ENCODE measurements around the gene ERAS.
"Not testable (repeated sequence)": the region's sequence is repeated elsewhere in the genome, so short reads cannot be mapped to it uniquely, and the experiment has no call there.

ERAS gene

GRCh38 chrX:48794911-48795515 lies 31.3 kb upstream of the ERAS start:
- DNase-seq (ENCODE audit: low read depth): no peak

DNA sequence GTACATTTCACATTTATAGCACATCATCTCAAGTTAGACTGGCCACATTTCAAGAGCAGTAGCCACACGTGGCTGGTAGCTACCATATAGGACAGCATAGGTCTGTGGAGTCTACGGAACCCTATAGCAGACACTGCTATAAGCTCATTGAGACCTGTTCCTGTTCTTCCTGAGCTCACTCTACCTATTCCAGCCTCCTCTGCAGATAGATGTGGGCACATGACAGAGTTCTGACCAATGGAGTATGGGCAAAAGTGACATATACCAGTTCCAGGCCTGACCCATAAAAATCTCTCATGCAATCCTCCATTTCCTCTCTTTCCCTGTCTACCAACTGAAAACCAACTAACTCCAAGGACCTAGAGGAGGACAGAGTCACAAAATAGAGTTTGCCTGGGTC lies 28.0 kb upstream of the ERAS start:
- DNase-seq (ENCODE audit: low read depth): no peak

DNA sequence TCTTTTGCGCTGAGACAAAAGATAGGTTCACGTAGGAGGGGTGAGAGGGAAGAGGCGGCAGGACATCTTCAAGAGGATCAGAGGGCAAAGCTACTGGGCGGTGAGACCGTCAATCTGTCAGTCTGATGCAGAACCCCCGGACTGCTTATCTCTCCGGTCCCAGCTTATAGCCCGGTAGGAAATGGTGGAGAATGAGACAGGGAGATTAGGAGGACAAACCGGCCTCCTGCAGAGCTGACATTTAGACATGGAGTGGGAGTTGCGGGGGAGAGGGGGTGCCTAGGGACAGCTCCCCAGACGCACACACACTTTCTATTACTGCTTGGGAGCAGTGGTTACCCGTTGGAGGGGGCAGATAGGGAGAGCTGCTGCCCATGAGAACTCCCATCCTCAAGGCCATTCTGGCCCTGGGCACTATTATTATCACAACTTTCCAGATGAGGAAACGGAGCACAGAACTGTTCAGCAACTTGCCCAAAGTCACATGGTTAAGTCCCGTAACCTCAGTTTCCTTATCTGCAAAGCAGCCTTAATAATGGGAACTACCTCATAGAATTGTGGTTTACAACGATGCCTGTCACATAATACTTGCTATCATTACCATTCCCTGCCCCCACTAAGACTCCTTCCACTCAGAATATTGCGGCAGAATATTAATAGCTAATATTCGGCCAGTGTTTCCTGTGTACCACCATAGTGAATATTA lies 25.6 kb upstream of the ERAS start:
- no peak for DNase-seq (ENCODE audit: low read depth)

- DNase-seq (ENCODE audit: low read depth): peak; percentile 87
Measured at GRCh38 chrX:48801280-48802088, 24.8 kb upstream of the ERAS start, which contains the start of gene HDAC6. Gene HDAC6 (plus strand): TSS chrX:48802067. CDS start chrX:48802693, 626 bp downstream.

GRCh38 chrX:48802089-48802904 lies 24.0 kb upstream of the ERAS start:
- peak; percentile 55 for DNase-seq (ENCODE audit: low read depth)

GRCh38 chrX:48802905-48803200 lies 23.5 kb upstream of the ERAS start:
- no peak for DNase-seq (ENCODE audit: low read depth)

DNA sequence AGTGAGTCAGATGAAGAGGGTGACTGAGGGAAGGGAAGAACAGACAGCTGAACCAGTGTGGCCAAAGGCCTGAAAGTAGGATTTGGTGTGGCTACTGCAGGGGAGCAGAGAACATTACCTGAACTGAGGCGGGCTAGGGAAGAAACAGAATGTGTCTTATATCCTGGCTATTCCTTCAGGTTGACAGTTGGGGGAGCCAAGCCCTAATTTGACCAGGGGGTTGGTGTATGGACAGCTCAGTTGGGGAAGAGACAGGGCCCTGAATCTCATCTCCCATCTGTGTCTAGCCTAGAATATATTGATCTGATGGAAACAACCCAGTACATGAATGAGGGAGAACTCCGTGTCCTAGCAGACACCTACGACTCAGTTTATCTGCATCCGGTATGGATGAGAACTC lies 20.2 kb upstream of the ERAS start:
- no peak for DNase-seq (ENCODE audit: low read depth)

DNA sequence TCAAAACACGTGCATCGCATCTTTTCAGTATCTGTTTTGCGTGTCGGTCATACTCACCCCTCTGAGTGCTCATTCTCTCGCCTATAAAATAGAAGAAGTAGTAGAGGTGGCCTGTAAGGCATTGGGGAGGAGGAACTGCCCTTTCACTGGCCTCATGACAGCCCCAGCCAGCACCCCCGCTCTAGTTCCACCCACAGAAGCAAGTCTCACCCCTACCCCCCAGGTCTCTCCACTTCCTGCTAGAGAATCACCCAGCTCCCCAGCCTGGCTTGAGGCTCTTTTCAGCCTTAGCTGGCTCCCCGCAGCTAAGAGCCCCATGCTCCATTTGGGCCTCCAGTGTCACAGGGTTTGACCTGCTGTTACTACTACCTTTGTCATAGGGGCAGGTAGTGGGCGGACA lies 12.7 kb upstream of the ERAS start:
- DNase-seq (ENCODE audit: low read depth): no peak

DNA sequence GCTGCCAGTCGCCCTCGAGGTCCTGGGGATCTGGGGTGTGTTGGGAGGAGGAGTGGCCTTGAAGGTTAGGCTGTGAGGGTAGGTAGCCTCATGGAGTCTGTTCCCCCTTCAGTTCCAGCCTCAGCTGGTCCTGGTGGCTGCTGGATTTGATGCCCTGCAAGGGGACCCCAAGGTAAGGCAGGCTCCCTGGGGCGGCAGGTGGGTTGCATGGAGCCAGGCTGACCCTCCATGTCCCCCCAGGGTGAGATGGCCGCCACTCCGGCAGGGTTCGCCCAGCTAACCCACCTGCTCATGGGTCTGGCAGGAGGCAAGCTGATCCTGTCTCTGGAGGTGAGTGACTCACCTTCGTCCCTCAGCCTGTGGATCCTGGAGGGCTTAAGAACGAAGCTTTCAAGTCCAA lies 11.6 kb upstream of the ERAS start:
- no peak for DNase-seq (ENCODE audit: low read depth)

DNA sequence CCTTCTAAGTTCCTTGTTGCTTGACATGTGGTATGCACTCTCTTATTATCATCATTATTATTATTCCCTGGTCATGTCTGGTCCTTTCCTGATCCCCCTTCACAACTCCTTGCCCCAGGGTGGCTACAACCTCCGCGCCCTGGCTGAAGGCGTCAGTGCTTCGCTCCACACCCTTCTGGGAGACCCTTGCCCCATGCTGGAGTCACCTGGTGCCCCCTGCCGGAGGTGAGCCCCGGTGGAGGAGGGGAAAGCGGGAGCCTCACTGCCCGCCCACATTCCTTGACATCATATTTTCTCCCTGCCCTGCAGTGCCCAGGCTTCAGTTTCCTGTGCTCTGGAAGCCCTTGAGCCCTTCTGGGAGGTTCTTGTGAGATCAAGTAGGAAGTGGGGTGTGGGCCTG lies 11.0 kb upstream of the ERAS start:
- no peak for DNase-seq (ENCODE audit: low read depth)

GRCh38 chrX:48816014-48816810 lies 10.1 kb upstream of the ERAS start:
- no peak for DNase-seq (ENCODE audit: low read depth)

DNA sequence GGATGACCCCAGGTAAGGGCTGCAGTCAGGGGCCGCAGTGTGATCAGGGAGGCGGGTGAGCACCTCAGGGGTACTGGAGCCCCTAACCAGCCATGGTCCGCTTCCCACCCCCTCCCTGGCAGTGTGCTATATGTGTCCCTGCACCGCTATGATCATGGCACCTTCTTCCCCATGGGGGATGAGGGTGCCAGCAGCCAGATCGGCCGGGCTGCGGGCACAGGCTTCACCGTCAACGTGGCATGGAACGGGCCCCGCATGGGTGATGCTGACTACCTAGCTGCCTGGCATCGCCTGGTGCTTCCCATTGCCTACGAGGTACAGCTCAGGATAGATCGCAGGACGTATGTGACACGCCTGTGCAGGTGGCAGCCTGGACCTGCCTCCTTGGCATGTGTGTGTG lies 8.2 kb upstream of the ERAS start:
- DNase-seq (ENCODE audit: low read depth): no peak

- no peak for DNase-seq (ENCODE audit: low read depth)
Measured at GRCh38 chrX:48818866-48819265, 7.4 kb upstream of the ERAS start.

DNA sequence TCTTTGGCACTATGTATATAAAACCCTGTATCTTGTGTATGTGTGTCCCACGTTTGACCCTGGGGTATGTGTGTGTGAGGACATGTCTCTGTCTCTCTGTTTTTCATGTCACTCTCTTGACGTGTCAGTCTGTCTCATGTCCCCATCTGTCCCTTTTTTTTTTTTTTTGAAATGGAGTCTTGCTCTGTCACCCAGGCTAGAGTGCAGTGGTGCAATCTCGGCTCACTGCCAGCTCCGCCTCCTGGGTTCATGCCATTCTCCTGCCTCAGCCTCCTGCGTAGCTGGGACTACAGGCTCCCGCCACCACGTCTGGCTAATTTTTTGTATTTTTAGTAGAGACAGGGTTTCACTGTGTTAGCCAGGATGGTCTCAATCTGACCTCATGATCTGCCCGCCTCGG lies 6.9 kb upstream of the ERAS start:
- DNase-seq (ENCODE audit: low read depth): not testable (repeated sequence)

DNA sequence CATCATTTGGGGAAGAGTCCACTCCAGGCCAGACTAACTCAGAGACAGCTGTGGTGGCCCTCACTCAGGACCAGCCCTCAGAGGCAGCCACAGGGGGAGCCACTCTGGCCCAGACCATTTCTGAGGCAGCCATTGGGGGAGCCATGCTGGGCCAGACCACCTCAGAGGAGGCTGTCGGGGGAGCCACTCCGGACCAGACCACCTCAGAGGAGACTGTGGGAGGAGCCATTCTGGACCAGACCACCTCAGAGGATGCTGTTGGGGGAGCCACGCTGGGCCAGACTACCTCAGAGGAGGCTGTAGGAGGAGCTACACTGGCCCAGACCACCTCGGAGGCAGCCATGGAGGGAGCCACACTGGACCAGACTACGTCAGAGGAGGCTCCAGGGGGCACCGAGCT lies 3.3 kb upstream of the ERAS start:
- DNase-seq (ENCODE audit: low read depth): no peak

DNA sequence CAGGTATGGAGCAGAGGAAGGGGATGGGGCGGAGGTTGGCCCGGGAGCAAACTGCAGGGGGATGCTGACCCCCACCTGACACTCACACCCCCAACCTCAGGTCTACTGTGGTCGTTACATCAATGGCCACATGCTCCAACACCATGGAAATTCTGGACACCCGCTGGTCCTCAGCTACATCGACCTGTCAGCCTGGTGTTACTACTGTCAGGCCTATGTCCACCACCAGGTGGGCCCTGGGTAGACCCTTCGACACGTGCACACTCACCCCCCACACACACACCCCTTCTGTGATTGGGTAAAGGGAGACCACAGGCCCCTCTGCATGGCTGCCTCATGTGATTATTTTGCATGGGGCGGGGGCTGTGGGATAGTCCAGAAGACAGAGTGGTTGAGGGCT lies 2.2 kb upstream of the ERAS start:
- DNase-seq (ENCODE audit: low read depth): no peak

DNA sequence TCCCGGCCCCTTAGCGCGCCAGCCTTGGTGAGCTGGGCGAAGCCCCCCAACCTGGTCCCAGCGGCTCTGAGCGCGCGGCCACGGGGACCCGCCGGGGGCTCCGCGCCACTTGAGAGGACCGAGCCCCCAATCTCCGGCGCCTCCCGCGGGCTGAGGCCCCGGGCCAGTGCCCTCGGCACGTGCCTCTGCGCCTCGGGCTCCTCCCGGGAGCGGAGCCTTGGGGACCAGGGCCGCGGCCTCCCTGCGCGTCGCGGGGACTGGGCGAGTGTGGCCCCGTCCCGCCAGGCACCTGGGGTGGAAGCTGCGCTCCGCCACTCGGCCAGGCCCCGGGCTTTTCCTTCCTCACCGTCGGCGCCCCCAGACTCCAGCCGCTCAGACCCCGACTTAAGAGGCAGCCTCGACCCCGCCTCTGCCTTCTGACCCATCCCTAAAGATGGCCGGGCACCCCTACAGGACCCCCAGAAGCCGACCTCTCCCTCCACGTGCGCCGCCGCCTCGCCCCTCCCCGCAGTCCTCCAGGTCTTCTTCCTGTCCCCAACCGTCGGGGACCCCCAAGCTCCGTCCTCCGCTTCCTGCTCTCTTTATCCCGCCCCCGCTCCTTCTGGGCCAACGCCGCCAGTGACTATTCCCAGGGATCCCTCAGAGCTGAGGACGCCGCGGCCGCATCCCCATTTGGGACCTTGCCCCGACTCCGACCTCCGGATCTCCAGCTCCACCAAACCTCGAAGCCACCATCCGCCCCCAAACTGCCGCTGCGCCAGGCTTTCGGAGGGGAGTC lies 752 bp downstream of the ERAS start:
- DNase-seq (ENCODE audit: low read depth): no peak

GRCh38 chrX:48827654-48827968 lies 1.3 kb downstream of the ERAS start:
- no peak for DNase-seq (ENCODE audit: low read depth)

DNA sequence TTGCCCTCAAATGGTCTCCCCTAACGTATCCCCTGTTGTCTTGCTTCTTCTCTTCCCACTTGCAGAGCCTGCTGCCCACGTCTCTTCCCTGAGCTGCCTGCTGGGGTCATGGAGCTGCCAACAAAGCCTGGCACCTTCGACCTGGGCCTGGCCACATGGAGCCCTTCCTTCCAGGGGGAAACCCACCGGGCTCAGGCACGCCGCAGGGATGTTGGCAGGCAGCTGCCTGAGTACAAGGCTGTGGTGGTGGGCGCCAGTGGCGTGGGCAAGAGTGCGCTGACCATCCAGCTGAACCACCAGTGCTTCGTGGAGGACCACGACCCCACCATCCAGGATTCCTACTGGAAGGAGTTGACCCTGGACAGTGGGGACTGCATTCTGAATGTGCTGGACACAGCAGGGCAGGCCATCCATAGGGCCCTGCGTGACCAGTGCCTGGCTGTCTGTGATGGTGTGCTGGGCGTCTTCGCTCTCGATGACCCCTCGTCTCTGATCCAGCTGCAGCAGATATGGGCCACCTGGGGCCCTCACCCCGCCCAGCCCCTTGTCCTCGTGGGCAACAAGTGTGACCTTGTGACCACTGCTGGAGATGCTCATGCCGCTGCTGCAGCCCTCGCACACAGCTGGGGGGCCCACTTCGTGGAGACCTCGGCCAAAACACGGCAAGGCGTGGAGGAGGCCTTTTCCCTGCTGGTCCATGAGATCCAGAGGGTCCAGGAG lies 2.9 kb downstream of the ERAS start:
- DNase-seq (ENCODE audit: low read depth): no peak

DNA sequence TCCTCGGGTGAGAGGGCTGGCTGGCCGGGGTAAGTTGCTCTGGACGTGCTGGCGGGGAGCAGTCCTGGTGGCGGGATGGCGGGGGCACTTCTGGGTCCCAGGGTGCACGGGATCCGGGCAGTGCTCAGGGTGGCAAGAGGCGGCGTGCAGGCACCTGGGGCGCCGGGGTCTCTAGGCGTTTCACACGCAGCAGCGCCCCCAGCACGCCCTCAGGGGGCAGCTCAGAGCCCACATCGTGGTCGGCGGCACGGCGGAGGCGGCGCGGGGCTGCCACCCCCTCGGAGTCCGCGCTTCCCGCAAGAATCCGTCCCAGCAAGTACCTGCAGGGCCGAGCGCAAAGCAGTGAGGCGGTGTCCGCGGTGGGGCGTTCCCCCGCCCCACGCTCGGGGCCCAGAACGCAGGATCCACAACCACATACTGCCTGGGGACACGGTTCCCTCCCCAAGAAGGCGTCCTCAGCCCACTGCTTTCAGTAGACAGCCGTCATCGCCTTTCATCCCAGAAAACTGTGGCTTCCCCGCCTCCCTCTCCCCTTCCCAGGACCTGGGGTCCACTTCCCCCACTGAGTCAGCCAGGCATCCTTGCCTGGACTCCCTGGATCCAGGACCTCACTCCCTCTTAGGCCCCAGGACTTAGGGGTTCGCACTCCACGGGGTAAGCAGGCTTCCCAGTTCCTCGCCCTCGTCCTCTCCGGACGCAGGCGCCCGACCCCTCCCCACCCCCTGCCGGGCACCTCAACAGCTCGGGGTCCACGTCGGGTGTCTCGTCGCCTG lies 5.0 kb downstream of the ERAS start:
- no peak for DNase-seq (ENCODE audit: low read depth)
